ENCODE data around the gene IFIT5. TPM values are rescaled to one million over a fixed set of nuclear protein-coding genes. Genes with fewer than 3 reads are reported as not detected.

IFIT5 gene
- total and polyA plus RNA-seq, 8 donors, result 0.58 to 22.6 (median 7.9) TPM

GRCh38 chr10:89369156-89370105 is 44.9 kb upstream of the IFIT5 start:
- H3K4me3 ChIP-seq, result no peak overlapping the region
- H3K4me1 ChIP-seq, result peaks cover 16 to 37% (median 22%) of the 10 kb centered on the region in 4 donors
- H3K9me3 ChIP-seq, result no peaks in the 10 kb centered on the region
- H3K27ac ChIP-seq, result peak overlapping the region in 1 of 5 donors; percentile 2
- peak in 1 of 2 donors; percentile 70 for DNase-seq
- no peaks in the 10 kb centered on the region for H3K36me3 ChIP-seq
- WGBS, 5 donors, result 56 to 63% (median 61%) methylated on average over 5 of the region's 5 CpGs
- no peaks in the 10 kb centered on the region for H3K27me3 ChIP-seq
- intact Hi-C loops (cut with DNase I; ENCODE audit: low total_unique reads), result no loop called here
- TF ChIP-seq, protein P1, sequence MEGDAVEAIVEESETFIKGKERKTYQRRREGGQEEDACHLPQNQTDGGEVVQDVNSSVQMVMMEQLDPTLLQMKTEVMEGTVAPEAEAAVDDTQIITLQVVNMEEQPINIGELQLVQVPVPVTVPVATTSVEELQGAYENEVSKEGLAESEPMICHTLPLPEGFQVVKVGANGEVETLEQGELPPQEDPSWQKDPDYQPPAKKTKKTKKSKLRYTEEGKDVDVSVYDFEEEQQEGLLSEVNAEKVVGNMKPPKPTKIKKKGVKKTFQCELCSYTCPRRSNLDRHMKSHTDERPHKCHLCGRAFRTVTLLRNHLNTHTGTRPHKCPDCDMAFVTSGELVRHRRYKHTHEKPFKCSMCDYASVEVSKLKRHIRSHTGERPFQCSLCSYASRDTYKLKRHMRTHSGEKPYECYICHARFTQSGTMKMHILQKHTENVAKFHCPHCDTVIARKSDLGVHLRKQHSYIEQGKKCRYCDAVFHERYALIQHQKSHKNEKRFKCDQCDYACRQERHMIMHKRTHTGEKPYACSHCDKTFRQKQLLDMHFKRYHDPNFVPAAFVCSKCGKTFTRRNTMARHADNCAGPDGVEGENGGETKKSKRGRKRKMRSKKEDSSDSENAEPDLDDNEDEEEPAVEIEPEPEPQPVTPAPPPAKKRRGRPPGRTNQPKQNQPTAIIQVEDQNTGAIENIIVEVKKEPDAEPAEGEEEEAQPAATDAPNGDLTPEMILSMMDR (IDR thresholded peaks at IDR 0.05), result peak in 4 of 7 experiments; percentile 20 to 54 (median 36)
- TF ChIP-seq POLR2AphosphoS5 (IDR thresholded peaks at IDR 0.05), result no peak

GRCh38 chr10:89371079-89371478 is 43.3 kb upstream of the IFIT5 start:
- no peaks in the 10 kb centered on the region for H3K36me3 ChIP-seq
- no peaks in the 10 kb centered on the region for H3K27me3 ChIP-seq
- H3K9me3 ChIP-seq, result no peaks in the 10 kb centered on the region
- H3K27ac ChIP-seq, result no peak overlapping the region
- no peak overlapping the region for H3K4me3 ChIP-seq
- no peak for TF ChIP-seq POLR2AphosphoS5 (IDR thresholded peaks at IDR 0.05)
- TF ChIP-seq, protein P1 (IDR thresholded peaks at IDR 0.05), result no peak
- peaks cover 27 to 45% (median 32%) of the 10 kb centered on the region in 4 donors for H3K4me1 ChIP-seq
- intact Hi-C loops (cut with DNase I; ENCODE audit: low total_unique reads), result no loop called here
- no peak for DNase-seq

DNA sequence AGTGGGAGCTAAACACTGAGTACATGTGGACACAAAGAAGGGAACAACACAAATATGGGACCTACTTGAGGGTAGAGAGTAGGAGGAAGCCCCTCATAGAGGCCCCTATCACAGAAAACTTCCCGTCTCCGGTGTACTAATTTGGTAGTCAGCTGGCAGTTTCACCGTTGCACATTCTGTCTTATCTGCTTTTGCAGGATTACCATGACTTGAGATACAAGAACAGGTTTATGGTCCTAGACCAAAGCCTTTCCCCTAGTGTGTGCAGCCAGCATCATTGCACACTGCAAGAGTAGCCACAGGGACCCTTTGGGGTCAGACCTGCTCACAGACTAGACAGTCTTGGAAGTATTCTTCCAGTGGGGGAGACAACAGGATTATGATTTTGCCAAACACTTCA is 42.4 kb upstream of the IFIT5 start:
- Histone ChIP-seq H3K9me3 (no peaks in the 10 kb centered on the region), H3K27me3 (no peaks in the 10 kb centered on the region), H3K4me3 (no peak overlapping the region), H3K4me1 (peaks cover 27 to 45% (median 32%) of the 10 kb centered on the region in 4 donors), H3K36me3 (no peaks in the 10 kb centered on the region), H3K27ac (no peak overlapping the region)
- intact Hi-C loops (cut with DNase I; ENCODE audit: low total_unique reads), result no loop called here
- TF ChIP-seq, protein P1 (IDR thresholded peaks at IDR 0.05), result no peak
- TF ChIP-seq EP300 (IDR thresholded peaks at IDR 0.05) (no peak), POLR2A (IDR thresholded peaks at IDR 0.05) (no peak), POLR2AphosphoS5 (IDR thresholded peaks at IDR 0.05) (no peak)
- 67 to 81% (median 68%) methylated on average over 3 of the region's 3 CpGs for WGBS, 5 donors
- no peak for DNase-seq

- intact Hi-C loops (cut with DNase I; ENCODE audit: low total_unique reads), result no loop called here
- Histone ChIP-seq H3K4me3 (no peak overlapping the region), H3K27ac (peak overlapping the region; percentile 10 to 91 (median 81))
Observed at GRCh38 chr10:89373916-89374711, 40.3 kb upstream of the IFIT5 start.

More at GRCh38 chr10:89373916-89374711, 40.3 kb upstream of the IFIT5 start:
- DNase-seq, result peak; percentile 91 to 92
- Histone ChIP-seq H3K9me3 (no peaks in the 10 kb centered on the region), H3K27me3 (no peaks in the 10 kb centered on the region), H3K4me1 (peaks cover 22 to 29% (median 26%) of the 10 kb centered on the region in 4 donors), H3K36me3 (no peaks in the 10 kb centered on the region)
- WGBS, 5 donors, result 4 to 11% (median 9%) methylated on average over 3 of the region's 3 CpGs
- TF ChIP-seq POLR2AphosphoS5 (IDR thresholded peaks at IDR 0.05) (peak; percentile 53 to 94 (median 80)), POLR2A (IDR thresholded peaks at IDR 0.05) (no peak)
